DOHH2 (cell line): ENCODE data around the gene SOX1.

Experiments
- H3F3A ChIP-seq: fragments of 200-600 bp; sonication (generic), shearing (Covaris generic); 2 replicates; pipeline ENCODE4 v1.6.0; 2016; ENCODE audit warnings: antibody characterized with exemption, mild to moderate bottlenecking; ENCODE audit not compliant: control insufficient read depth, insufficient read depth
- H3K27ac ChIP-seq: fragments of 200-600 bp; sonication (generic); 2 replicates; pipeline ENCODE4 v1.5.1; 2014; ENCODE audit warnings: low read depth, mild to moderate bottlenecking, low read length, moderate library complexity
- H3K27me3 ChIP-seq: fragments of 200-600 bp; sonication (generic); 2 replicates; pipeline ENCODE4 v1.6.1; 2014; ENCODE audit warnings: mild to moderate bottlenecking, low read length, mixed read lengths; ENCODE audit not compliant: control insufficient read depth
- H3K36me3 ChIP-seq: fragments of 200-600 bp; sonication (generic); 2 replicates; pipeline ENCODE4 v1.6.1; 2014; ENCODE audit warnings: mild to moderate bottlenecking, low read length, moderate library complexity, mixed read lengths; ENCODE audit not compliant: control insufficient read depth
- H3K4me1 ChIP-seq: fragments of 200-600 bp; sonication (generic); 2 replicates; pipeline ENCODE4 v1.6.1; 2014; ENCODE audit warnings: mild to moderate bottlenecking, low read length, mixed read lengths; ENCODE audit not compliant: control insufficient read depth
- H3K4me2 ChIP-seq: fragments of 200-600 bp; sonication (generic); 2 replicates; pipeline ENCODE4 v1.6.0; 2014; ENCODE audit warnings: mild to moderate bottlenecking, low read length, moderate library complexity
- H3K4me3 ChIP-seq: fragments of 200-600 bp; sonication (generic); 2 replicates; pipeline ENCODE4 v1.5.1; 2014; ENCODE audit warnings: mild to moderate bottlenecking, low read length, mixed read lengths
- H3K79me2 ChIP-seq: fragments of 200-600 bp; sonication (generic); 2 replicates; pipeline ENCODE4 v1.6.1; 2014; ENCODE audit warnings: mild to moderate bottlenecking, low read length, mixed read lengths; ENCODE audit not compliant: control insufficient read depth
- H3K9me2 ChIP-seq: fragments of 200-600 bp; sonication (generic); replicated peaks from 2 replicates; pipeline ENCODE4 v1.6.1; 2014; ENCODE audit warnings: mild to moderate bottlenecking, low read length, mixed read lengths; ENCODE audit not compliant: control insufficient read depth
- H3K9me3 ChIP-seq: fragments of 200-600 bp; sonication (generic); 2 replicates; pipeline ENCODE4 v1.6.1; 2014; ENCODE audit warnings: antibody characterized with exemption, low read length, mixed read lengths; ENCODE audit not compliant: control insufficient read depth, insufficient read depth
- H4K20me1 ChIP-seq: fragments of 200-600 bp; sonication (generic); 2 replicates; pipeline ENCODE4 v1.6.0; 2014; ENCODE audit warnings: low read depth, mild to moderate bottlenecking, antibody characterized with exemption, low read length, moderate library complexity; ENCODE audit not compliant: control insufficient read depth, insufficient read depth
- EZH2phosphoT487 ChIP-seq: fragments of 200-600 bp; sonication (generic); IDR thresholded peaks from 2 replicates; pipeline ENCODE4 v1.6.1; 2017; ENCODE audit warnings: borderline replicate concordance, mild to moderate bottlenecking, antibody characterized with exemption, low read length, moderate library complexity, mixed read lengths
- TF ChIP-seq, protein P1 (sequence below): fragments of 200-600 bp; sonication (generic); IDR thresholded peaks from one replicate; pipeline ENCODE4 v1.5.1; 2014; ENCODE audit warnings: antibody characterized with exemption, mild to moderate bottlenecking, low read depth, low read length; ENCODE audit not compliant: poor library complexity, severe bottlenecking

The SOX1 gene

DNA sequence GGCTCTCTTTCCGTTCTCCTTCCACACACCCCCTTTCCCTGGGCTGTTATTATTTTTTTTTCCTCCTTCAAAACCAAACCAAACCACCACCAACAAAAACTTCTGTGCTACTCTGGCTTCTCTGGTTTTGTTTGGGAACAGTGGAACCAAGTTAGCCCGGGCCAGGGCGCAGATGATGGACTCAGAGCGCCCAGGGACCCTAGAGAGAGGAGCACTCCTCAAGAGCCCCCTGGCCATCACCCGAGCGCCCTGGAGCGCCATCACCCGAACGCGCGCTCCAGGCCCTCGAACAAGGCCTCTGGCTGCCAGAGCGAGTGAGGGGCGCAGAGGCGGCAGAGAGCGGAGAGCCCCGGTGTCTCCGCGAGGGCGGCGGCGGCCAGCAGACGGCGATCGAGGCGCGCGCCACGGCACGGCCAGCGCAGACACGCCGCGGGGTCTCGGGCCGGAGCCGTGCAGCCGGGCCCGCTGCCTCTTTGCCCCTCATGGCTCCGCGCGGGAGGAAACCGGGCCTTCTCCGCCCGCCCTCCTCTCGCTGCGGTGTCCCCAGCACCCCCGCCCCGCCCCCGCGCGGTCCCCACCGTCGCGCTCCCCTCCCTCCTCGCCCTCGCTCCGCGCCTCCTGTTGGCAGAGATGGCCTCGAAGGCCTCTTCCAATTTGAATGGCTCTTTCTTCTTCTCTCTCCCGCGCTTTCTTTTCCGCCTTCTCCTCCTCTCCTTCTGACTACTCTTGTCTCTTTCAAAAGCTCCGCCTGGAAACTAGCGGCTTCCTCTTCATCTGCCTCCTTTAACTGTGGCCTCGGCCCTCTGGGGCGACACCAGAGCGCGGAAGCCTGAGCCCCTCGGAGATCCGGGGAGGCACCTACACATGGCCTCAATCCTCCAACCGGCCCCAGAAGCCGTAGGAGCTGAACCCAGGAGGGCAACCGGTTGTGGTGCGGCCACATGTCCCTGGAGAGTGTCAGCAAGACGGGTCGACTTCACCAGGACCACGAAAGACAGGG, 4.1 kb upstream of the SOX1 start:
- Histone ChIP-seq H3K27ac (no peak overlapping the region), H3K27me3 (no peaks in the 10 kb centered on the region), H3K9me2 (no peaks in the 10 kb centered on the region), H3K9me3 (no peaks in the 10 kb centered on the region), H4K20me1 (no peaks in the 10 kb centered on the region), H3K79me2 (no peaks in the 10 kb centered on the region), H3K36me3 (no peaks in the 10 kb centered on the region), H3K4me1 (no peaks in the 10 kb centered on the region), H3F3A (no peaks in the 10 kb centered on the region), H3K4me2 (no peak overlapping the region), H3K4me3 (no peak overlapping the region)
- TF ChIP-seq EZH2phosphoT487: no peak
- TF ChIP-seq, protein P1, sequence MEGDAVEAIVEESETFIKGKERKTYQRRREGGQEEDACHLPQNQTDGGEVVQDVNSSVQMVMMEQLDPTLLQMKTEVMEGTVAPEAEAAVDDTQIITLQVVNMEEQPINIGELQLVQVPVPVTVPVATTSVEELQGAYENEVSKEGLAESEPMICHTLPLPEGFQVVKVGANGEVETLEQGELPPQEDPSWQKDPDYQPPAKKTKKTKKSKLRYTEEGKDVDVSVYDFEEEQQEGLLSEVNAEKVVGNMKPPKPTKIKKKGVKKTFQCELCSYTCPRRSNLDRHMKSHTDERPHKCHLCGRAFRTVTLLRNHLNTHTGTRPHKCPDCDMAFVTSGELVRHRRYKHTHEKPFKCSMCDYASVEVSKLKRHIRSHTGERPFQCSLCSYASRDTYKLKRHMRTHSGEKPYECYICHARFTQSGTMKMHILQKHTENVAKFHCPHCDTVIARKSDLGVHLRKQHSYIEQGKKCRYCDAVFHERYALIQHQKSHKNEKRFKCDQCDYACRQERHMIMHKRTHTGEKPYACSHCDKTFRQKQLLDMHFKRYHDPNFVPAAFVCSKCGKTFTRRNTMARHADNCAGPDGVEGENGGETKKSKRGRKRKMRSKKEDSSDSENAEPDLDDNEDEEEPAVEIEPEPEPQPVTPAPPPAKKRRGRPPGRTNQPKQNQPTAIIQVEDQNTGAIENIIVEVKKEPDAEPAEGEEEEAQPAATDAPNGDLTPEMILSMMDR: no peak

- H3K4me2 ChIP-seq: no peak overlapping the region
- H3K4me3 ChIP-seq: no peak overlapping the region
- H3K36me3 ChIP-seq: no peaks in the 10 kb centered on the region
- no peaks in the 10 kb centered on the region for H3K27me3 ChIP-seq
- TF ChIP-seq, protein P1: no peak
- no peak for TF ChIP-seq EZH2phosphoT487
- H3K9me2 ChIP-seq: no peaks in the 10 kb centered on the region
- no peaks in the 10 kb centered on the region for H3K79me2 ChIP-seq
- no peaks in the 10 kb centered on the region for H4K20me1 ChIP-seq
- no peak overlapping the region for H3K27ac ChIP-seq
- no peaks in the 10 kb centered on the region for H3K4me1 ChIP-seq
- H3F3A ChIP-seq: no peaks in the 10 kb centered on the region
- H3K9me3 ChIP-seq: no peaks in the 10 kb centered on the region
Observed at GRCh38 chr13:112063807-112064206, 3.1 kb upstream of the SOX1 start.

DNA sequence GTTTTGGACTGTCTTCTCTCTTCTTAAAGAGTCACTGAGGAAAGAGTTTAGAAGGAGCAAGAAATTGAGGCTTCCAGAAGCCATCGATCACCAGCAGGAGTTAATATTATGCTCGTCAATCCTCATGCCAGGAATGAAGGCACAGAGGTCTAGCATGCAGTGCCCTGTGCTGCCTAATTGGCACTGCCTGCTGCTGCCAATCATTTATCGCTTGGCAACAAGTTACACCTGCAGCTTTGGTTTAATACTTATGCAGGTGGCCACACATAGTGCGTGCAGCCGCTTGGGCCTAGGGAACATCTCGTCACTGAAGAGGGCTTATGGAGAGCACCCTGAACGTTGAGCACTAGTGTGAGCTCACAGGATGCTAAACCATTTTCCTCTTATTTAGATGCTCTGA, 2.7 kb upstream of the SOX1 start:
- H3K36me3 ChIP-seq: no peaks in the 10 kb centered on the region
- H3K4me1 ChIP-seq: no peaks in the 10 kb centered on the region
- H4K20me1 ChIP-seq: no peaks in the 10 kb centered on the region
- H3K79me2 ChIP-seq: no peaks in the 10 kb centered on the region
- H3K4me3 ChIP-seq: no peak overlapping the region
- H3K27ac ChIP-seq: no peak overlapping the region
- H3K27me3 ChIP-seq: no peaks in the 10 kb centered on the region
- no peaks in the 10 kb centered on the region for H3K9me2 ChIP-seq
- TF ChIP-seq, protein P1: no peak
- no peak for TF ChIP-seq EZH2phosphoT487
- H3K9me3 ChIP-seq: no peaks in the 10 kb centered on the region
- no peak overlapping the region for H3K4me2 ChIP-seq
- no peaks in the 10 kb centered on the region for H3F3A ChIP-seq
